ENCODE data around the gene CPSF2.

DNA sequence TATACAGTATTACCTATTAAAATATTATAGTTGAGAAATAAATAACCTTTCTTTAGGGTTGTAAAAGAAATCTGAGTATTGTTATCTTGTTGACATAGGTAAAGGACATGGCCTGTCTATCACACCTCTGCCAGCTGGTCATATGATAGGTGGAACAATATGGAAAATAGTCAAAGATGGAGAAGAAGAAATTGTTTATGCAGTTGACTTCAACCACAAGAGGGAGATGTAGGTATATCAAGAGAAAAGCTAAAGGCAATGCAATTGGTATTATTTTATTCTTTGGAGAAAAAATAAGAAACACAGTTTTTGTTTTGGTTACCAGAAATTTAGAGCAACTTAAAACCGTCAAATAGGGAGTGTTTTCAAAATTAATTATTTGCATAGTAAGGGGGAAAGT lies 13.5 kb downstream of the CPSF2 start:
- no peak for TF ChIP-seq YY1 (IDR thresholded peaks at IDR 0.05; ENCODE audit: insufficient read depth, insufficient read length)
- TF ChIP-seq SUZ12 (IDR thresholded peaks at IDR 0.05; ENCODE audit: extremely low read depth, insufficient read depth, insufficient read length): no peak
